Measurements from ENCODE around the gene DGAT2L6. TPM values are rescaled to one million over a fixed set of nuclear protein-coding genes. Genes with fewer than 3 reads are reported as not detected.

DGAT2L6 gene
- total and polyA plus RNA-seq, 2 experiments from 2014 or later: not detected

DNA sequence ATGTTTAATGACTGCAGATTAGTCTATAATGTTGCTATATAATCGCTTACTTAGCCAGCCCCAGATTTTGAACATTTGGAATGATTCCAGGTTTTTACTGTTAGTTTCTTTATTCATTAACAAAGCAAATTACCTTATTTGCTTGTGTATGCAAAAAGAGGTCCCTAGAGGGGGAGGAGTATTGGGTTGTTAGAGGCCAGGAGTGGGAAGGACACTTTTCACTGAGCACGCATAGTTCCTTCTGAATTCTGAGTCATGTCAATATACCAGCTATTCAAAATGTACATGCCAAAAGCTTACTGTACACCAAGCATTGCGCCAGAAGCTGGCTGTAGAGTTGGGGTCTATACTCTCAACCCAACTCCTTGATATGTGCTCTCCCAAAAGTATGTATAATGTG lies 5.1 kb upstream of the DGAT2L6 start:
- H3K27ac ChIP-seq (ENCODE audit: low read depth): no peak overlapping the region
- no peaks in the 10 kb centered on the region for H3F3A ChIP-seq (replicated peaks; ENCODE audit: low read depth)
- Mint-ChIP-seq H3K4me1 (peaks cover 55% of the 10 kb centered on the region), H3K27ac (no peak overlapping the region), H3K4me3 (no peak overlapping the region), H3K27me3 (ENCODE audit: insufficient read depth, low read depth, poor library complexity) (peaks cover 1% of the 10 kb centered on the region), H3K9me3 (no peaks in the 10 kb centered on the region), H3K36me3 (ENCODE audit: low read depth) (no peaks in the 10 kb centered on the region)
- no peaks in the 10 kb centered on the region for H3K9me2 ChIP-seq (ENCODE audit: insufficient read depth)
- H3K27me3 ChIP-seq (ENCODE audit: insufficient read depth): no peaks in the 10 kb centered on the region
- TF ChIP-seq JUNB (IDR thresholded peaks at IDR 0.05; ENCODE audit: unreplicated experiment): no peak
- TF ChIP-seq, protein P1, sequence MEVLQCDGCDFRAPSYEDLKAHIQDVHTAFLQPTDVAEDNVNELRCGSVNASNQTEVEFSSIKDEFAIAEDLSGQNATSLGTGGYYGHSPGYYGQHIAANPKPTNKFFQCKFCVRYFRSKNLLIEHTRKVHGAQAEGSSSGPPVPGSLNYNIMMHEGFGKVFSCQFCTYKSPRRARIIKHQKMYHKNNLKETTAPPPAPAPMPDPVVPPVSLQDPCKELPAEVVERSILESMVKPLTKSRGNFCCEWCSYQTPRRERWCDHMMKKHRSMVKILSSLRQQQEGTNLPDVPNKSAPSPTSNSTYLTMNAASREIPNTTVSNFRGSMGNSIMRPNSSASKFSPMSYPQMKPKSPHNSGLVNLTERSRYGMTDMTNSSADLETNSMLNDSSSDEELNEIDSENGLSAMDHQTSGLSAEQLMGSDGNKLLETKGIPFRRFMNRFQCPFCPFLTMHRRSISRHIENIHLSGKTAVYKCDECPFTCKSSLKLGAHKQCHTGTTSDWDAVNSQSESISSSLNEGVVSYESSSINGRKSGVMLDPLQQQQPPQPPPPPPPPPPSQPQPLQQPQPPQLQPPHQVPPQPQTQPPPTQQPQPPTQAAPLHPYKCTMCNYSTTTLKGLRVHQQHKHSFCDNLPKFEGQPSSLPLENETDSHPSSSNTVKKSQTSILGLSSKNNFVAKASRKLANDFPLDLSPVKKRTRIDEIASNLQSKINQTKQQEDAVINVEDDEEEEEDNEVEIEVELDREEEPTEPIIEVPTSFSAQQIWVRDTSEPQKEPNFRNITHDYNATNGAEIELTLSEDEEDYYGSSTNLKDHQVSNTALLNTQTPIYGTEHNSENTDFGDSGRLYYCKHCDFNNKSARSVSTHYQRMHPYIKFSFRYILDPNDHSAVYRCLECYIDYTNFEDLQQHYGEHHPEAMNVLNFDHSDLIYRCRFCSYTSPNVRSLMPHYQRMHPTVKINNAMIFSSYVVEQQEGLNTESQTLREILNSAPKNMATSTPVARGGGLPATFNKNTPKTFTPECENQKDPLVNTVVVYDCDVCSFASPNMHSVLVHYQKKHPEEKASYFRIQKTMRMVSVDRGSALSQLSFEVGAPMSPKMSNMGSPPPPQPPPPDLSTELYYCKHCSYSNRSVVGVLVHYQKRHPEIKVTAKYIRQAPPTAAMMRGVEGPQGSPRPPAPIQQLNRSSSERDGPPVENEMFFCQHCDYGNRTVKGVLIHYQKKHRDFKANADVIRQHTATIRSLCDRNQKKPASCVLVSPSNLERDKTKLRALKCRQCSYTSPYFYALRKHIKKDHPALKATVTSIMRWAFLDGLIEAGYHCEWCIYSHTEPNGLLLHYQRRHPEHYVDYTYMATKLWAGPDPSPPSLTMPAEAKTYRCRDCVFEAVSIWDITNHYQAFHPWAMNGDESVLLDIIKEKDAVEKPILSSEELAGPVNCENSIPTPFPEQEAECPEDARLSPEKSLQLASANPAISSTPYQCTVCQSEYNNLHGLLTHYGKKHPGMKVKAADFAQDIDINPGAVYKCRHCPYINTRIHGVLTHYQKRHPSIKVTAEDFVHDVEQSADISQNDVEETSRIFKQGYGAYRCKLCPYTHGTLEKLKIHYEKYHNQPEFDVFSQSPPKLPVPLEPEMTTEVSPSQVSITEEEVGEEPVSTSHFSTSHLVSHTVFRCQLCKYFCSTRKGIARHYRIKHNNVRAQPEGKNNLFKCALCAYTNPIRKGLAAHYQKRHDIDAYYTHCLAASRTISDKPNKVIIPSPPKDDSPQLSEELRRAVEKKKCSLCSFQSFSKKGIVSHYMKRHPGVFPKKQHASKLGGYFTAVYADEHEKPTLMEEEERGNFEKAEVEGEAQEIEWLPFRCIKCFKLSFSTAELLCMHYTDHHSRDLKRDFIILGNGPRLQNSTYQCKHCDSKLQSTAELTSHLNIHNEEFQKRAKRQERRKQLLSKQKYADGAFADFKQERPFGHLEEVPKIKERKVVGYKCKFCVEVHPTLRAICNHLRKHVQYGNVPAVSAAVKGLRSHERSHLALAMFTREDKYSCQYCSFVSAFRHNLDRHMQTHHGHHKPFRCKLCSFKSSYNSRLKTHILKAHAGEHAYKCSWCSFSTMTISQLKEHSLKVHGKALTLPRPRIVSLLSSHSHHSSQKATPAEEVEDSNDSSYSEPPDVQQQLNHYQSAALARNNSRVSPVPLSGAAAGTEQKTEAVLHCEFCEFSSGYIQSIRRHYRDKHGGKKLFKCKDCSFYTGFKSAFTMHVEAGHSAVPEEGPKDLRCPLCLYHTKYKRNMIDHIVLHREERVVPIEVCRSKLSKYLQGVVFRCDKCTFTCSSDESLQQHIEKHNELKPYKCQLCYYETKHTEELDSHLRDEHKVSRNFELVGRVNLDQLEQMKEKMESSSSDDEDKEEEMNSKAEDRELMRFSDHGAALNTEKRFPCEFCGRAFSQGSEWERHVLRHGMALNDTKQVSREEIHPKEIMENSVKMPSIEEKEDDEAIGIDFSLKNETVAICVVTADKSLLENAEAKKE (CRISPR knock-in tag; IDR thresholded peaks at IDR 0.05): no peak
- TF ChIP-seq, protein P2, sequence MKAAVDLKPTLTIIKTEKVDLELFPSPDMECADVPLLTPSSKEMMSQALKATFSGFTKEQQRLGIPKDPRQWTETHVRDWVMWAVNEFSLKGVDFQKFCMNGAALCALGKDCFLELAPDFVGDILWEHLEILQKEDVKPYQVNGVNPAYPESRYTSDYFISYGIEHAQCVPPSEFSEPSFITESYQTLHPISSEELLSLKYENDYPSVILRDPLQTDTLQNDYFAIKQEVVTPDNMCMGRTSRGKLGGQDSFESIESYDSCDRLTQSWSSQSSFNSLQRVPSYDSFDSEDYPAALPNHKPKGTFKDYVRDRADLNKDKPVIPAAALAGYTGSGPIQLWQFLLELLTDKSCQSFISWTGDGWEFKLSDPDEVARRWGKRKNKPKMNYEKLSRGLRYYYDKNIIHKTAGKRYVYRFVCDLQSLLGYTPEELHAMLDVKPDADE (IDR thresholded peaks at IDR 0.05): no peak
- TF ChIP-seq ZNF114 (CRISPR knock-in tag; IDR thresholded peaks at IDR 0.05): no peak
- no peak for TF ChIP-seq EZH2 (IDR thresholded peaks at IDR 0.05; ENCODE audit: low read depth, unreplicated experiment)
- TF ChIP-seq, protein P3, sequence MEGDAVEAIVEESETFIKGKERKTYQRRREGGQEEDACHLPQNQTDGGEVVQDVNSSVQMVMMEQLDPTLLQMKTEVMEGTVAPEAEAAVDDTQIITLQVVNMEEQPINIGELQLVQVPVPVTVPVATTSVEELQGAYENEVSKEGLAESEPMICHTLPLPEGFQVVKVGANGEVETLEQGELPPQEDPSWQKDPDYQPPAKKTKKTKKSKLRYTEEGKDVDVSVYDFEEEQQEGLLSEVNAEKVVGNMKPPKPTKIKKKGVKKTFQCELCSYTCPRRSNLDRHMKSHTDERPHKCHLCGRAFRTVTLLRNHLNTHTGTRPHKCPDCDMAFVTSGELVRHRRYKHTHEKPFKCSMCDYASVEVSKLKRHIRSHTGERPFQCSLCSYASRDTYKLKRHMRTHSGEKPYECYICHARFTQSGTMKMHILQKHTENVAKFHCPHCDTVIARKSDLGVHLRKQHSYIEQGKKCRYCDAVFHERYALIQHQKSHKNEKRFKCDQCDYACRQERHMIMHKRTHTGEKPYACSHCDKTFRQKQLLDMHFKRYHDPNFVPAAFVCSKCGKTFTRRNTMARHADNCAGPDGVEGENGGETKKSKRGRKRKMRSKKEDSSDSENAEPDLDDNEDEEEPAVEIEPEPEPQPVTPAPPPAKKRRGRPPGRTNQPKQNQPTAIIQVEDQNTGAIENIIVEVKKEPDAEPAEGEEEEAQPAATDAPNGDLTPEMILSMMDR (conservative IDR thresholded peaks at IDR 0.05; ENCODE audit: low read depth in 2 of 2): no peak
- TF ChIP-seq ZNF331 (CRISPR knock-in tag; IDR thresholded peaks at IDR 0.05; ENCODE audit: low read depth): no peak
- TF ChIP-seq, protein P4, sequence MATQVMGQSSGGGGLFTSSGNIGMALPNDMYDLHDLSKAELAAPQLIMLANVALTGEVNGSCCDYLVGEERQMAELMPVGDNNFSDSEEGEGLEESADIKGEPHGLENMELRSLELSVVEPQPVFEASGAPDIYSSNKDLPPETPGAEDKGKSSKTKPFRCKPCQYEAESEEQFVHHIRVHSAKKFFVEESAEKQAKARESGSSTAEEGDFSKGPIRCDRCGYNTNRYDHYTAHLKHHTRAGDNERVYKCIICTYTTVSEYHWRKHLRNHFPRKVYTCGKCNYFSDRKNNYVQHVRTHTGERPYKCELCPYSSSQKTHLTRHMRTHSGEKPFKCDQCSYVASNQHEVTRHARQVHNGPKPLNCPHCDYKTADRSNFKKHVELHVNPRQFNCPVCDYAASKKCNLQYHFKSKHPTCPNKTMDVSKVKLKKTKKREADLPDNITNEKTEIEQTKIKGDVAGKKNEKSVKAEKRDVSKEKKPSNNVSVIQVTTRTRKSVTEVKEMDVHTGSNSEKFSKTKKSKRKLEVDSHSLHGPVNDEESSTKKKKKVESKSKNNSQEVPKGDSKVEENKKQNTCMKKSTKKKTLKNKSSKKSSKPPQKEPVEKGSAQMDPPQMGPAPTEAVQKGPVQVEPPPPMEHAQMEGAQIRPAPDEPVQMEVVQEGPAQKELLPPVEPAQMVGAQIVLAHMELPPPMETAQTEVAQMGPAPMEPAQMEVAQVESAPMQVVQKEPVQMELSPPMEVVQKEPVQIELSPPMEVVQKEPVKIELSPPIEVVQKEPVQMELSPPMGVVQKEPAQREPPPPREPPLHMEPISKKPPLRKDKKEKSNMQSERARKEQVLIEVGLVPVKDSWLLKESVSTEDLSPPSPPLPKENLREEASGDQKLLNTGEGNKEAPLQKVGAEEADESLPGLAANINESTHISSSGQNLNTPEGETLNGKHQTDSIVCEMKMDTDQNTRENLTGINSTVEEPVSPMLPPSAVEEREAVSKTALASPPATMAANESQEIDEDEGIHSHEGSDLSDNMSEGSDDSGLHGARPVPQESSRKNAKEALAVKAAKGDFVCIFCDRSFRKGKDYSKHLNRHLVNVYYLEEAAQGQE (IDR thresholded peaks at IDR 0.05; ENCODE audit: unreplicated experiment): no peak
- TF ChIP-seq STAT1 (IDR thresholded peaks at IDR 0.05; ENCODE audit: unreplicated experiment): no peak
- TF ChIP-seq EZH2phosphoT487 (IDR thresholded peaks at IDR 0.05; ENCODE audit: unreplicated experiment): no peak
- H3K79me2 ChIP-seq (replicated peaks; ENCODE audit: insufficient read depth): no peaks in the 10 kb centered on the region
- DNase-seq (ENCODE audit: low spot score) (no peak), ATAC-seq (no peak)
- H3K4me1 ChIP-seq (ENCODE audit: insufficient read depth): peaks cover 34% of the 10 kb centered on the region
- H4K20me1 ChIP-seq (replicated peaks; ENCODE audit: insufficient read depth): no peaks in the 10 kb centered on the region
- no peak overlapping the region for H2AFZ ChIP-seq
- no peaks in the 10 kb centered on the region for H3K36me3 ChIP-seq (ENCODE audit: insufficient read depth)
- peak overlapping the region; percentile 66; the same call in 1 of the 2 replicates for H3K4me2 ChIP-seq
- H3K4me3 ChIP-seq: no peak overlapping the region

All from GM23338 (cell line).